ENCODE results near the gene TFDP1.

The TFDP1 gene

GRCh38 chr13:113539822-113540221 is 44.7 kb upstream of the TFDP1 start:
- no peak for TF ChIP-seq CTCF (IDR thresholded peaks at IDR 0.05)

GRCh38 chr13:113540523-113540922 is 44.0 kb upstream of the TFDP1 start:
- no peak for TF ChIP-seq CTCF (IDR thresholded peaks at IDR 0.05)

- TF ChIP-seq CTCF (IDR thresholded peaks at IDR 0.05) = no peak
Measured at GRCh38 chr13:113542751-113543424, 41.7 kb upstream of the TFDP1 start.

- TF ChIP-seq CTCF (IDR thresholded peaks at IDR 0.05) = no peak
Measured at GRCh38 chr13:113544071-113544891, 40.3 kb upstream of the TFDP1 start.

- TF ChIP-seq CTCF (IDR thresholded peaks at IDR 0.05) = no peak
Measured at GRCh38 chr13:113544896-113545295, 39.7 kb upstream of the TFDP1 start.

GRCh38 chr13:113545455-113545930 is 39.1 kb upstream of the TFDP1 start:
- TF ChIP-seq CTCF (IDR thresholded peaks at IDR 0.05) = no peak

GRCh38 chr13:113545931-113546516 is 38.5 kb upstream of the TFDP1 start:
- no peak for TF ChIP-seq CTCF (IDR thresholded peaks at IDR 0.05)
